ENCODE measurements around the gene VTCN1. TPM values are rescaled to one million over a fixed set of nuclear protein-coding genes. Genes with fewer than 3 reads are reported as not detected.
A peak's percentile ranks its signal among the peaks of the same experiment; 100 is the strongest.

The VTCN1 gene
- total and polyA plus RNA-seq, 2 of the 8 experiments (the other 6 are each of a cell fraction or from before 2014, with no cell fraction given) = 0.32 TPM; not detected in 1

GRCh38 chr1:117138106-117138505 lies 72.6 kb downstream of the VTCN1 start:
- Histone ChIP-seq H3K79me1 (ENCODE audit: low read depth, low read length) (no peaks in the 10 kb centered on the region), H3K4me3 (ENCODE audit: extremely low read depth in 1 of 4, insufficient read depth in 2 of 4, low read depth in 3 of 4, low read length in 4 of 4) (no peak overlapping the region), H3K4me2 (ENCODE audit: insufficient read depth in 1 of 2, low read depth in 2 of 2, low read length in 2 of 2) (no peak overlapping the region), H4K91ac (replicated peaks; ENCODE audit: insufficient read length, low read length) (no peak overlapping the region), H3K27me3 (replicated peaks in 1 of 4; ENCODE audit: control insufficient read depth in 3 of 4, extremely low read depth in 1 of 4, insufficient read depth in 3 of 4, low read length in 3 of 4) (no peaks in the 10 kb centered on the region), H2AFZ (ENCODE audit: low read length) (peak overlapping the region; percentile 6), H2BK5ac (ENCODE audit: low read depth, low read length) (no peak overlapping the region), H4K5ac (ENCODE audit: insufficient read length, low read depth, low read length) (no peak overlapping the region), H3K18ac (ENCODE audit: extremely low read depth, low read length) (no peak overlapping the region), H3K36me3 (ENCODE audit: control insufficient read depth in 2 of 4, insufficient read depth in 4 of 4, low read length in 3 of 4) (no peaks in the 10 kb centered on the region), H4K8ac (ENCODE audit: extremely low read depth, insufficient read depth, low read length) (no peak overlapping the region), H3K56ac (replicated peaks; ENCODE audit: insufficient read length, low read depth, low read length) (no peak overlapping the region), H2BK15ac (ENCODE audit: low read length) (no peak overlapping the region), H3K9me3 (ENCODE audit: insufficient read depth in 2 of 2, low read depth in 1 of 2, low read length in 1 of 2) (no peaks in the 10 kb centered on the region), H3K79me2 (ENCODE audit: control insufficient read depth in 1 of 2, insufficient read depth in 2 of 2, low read length in 2 of 2) (no peaks in the 10 kb centered on the region), H2BK12ac (ENCODE audit: low read depth, low read length) (no peak overlapping the region), H3K23ac (ENCODE audit: insufficient read length) (no peak overlapping the region), H3K23me2 (ENCODE audit: low read depth, low read length) (no peaks in the 10 kb centered on the region; the same call in 1 of the 2 replicates), H3K9ac (replicated peaks in 1 of 4; ENCODE audit: extremely low read depth in 1 of 4, low read depth in 3 of 4, low read length in 3 of 4) (no peak overlapping the region), H2AK5ac (ENCODE audit: low read depth, low read length) (no peak overlapping the region), H3K4ac (replicated peaks; ENCODE audit: insufficient read length, low read depth, low read length) (no peak overlapping the region), H2BK120ac (replicated peaks; ENCODE audit: low read depth, low read length) (no peak overlapping the region), H2BK20ac (ENCODE audit: low read length) (0 out of 2 replicates have a peak overlapping the region, but pooled peaks have one; percentile 2), H3K14ac (ENCODE audit: insufficient read length) (no peak overlapping the region), H3K4me1 (replicated peaks in 1 of 4; ENCODE audit: control insufficient read depth in 3 of 4, insufficient read depth in 4 of 4, low read length in 3 of 4) (peaks cover 0 to 16% (median 12%) of the 10 kb centered on the region in 4 experiments; a peak in 4 of 7 replicates), H4K20me1 (replicated peaks in 1 of 2; ENCODE audit: control insufficient read depth in 1 of 2, insufficient read depth in 2 of 2, low read length in 2 of 2) (no peaks in the 10 kb centered on the region), H3K27ac (ENCODE audit: low read depth, low read length) (no peak overlapping the region)
- ChIA-PET CTCF (ENCODE audit: partially characterized antibody) (interaction anchor here (0.6 to 4.3 kb wide), 5 partner anchors 10 to 146 kb away, joined by 3 to 23 read pairs (median 9); no protein-coding TSS in a partner anchor), POLR2A (ENCODE audit: partially characterized antibody) (interaction anchor here (0.6 kb wide), 1 partner anchor 132 kb away, joined by 3 read pairs; no protein-coding TSS in a partner anchor)
- DNase-seq (ENCODE audit: low read depth in 1 of 2, low spot score in 2 of 2) = no peak
- WGBS, 2 experiments (ENCODE audit: extremely low coverage in 1 of 2, insufficient coverage in 1 of 2, insufficient read length in 1 of 2, insufficient replicate concordance in 2 of 2, low coverage in 1 of 2, low lambda C conversion rate in 2 of 2, missing lambda C conversion rate in 1 of 2) = 94% methylated on average over 3 of the region's 3 CpGs; no CpG with 5 or more reads in 1 of the 2 experiments
- FAIRE-seq = no peak
- TF ChIP-seq CHD2 (IDR thresholded peaks at IDR 0.05; ENCODE audit: low read length) = no peak
- TF ChIP-seq ASH2L (IDR thresholded peaks at IDR 0.05; ENCODE audit: low read length) = no peak
- TF ChIP-seq TAF1 (IDR thresholded peaks at IDR 0.05; ENCODE audit: low read depth, low read length) = no peak
- TF ChIP-seq EP300 (IDR thresholded peaks at IDR 0.05; ENCODE audit: borderline replicate concordance in 1 of 2, low read depth in 2 of 2, low read length in 2 of 2) = no peak
- TF ChIP-seq MAX (IDR thresholded peaks at IDR 0.05) = 0 out of 2 replicates have a peak, but pooled peaks have one; percentile 14
- TF ChIP-seq POU5F1 (IDR thresholded peaks at IDR 0.05; ENCODE audit: low read depth, low read length) = no peak

Measured in H1 (cell line).